ENCODE data around the gene CRYBA2.

Gene CRYBA2

GRCh38 chr2:218998414-218999002 is 5.3 kb upstream of the CRYBA2 start:
- FAIRE-seq: no peak

- FAIRE-seq: no peak
Measured at GRCh38 chr2:218997731-218998130, 4.5 kb upstream of the CRYBA2 start.

GRCh38 chr2:218996937-218997336 is 3.7 kb upstream of the CRYBA2 start:
- no peak for FAIRE-seq

- no peak for FAIRE-seq
Measured at GRCh38 chr2:218995972-218996711, 2.9 kb upstream of the CRYBA2 start.

GRCh38 chr2:218995561-218995960 is 2.3 kb upstream of the CRYBA2 start:
- FAIRE-seq: no peak

- FAIRE-seq: no peak
Measured at GRCh38 chr2:218992703-218993344, 398 bp downstream of the CRYBA2 start.

- FAIRE-seq: no peak
Measured at GRCh38 chr2:218992196-218992595, 1.0 kb downstream of the CRYBA2 start.

- no peak for FAIRE-seq
Measured at GRCh38 chr2:218991674-218992168, 1.5 kb downstream of the CRYBA2 start.

GRCh38 chr2:218990612-218991011 is 2.6 kb downstream of the CRYBA2 start:
- no peak for FAIRE-seq

GRCh38 chr2:218990052-218990451 is 3.2 kb downstream of the CRYBA2 start:
- FAIRE-seq: no peak

GRCh38 chr2:218988650-218989049 is 4.6 kb downstream of the CRYBA2 start:
- no peak for FAIRE-seq

GRCh38 chr2:218988164-218988563 is 5.1 kb downstream of the CRYBA2 start:
- no peak for FAIRE-seq

GRCh38 chr2:218986148-218986761 is 7.0 kb downstream of the CRYBA2 start:
- FAIRE-seq: no peak

- no peak for FAIRE-seq
Measured at GRCh38 chr2:218985325-218986091, 7.7 kb downstream of the CRYBA2 start.

- FAIRE-seq: no peak
Measured at GRCh38 chr2:218985021-218985324, 8.2 kb downstream of the CRYBA2 start, which contains the start of gene FEV. Gene FEV, minus strand, starts transcription at chr2:218985184. Its CDS starts 109 bp downstream, at chr2:218985075.

- FAIRE-seq: no peak
Measured at GRCh38 chr2:218984239-218985020, 8.8 kb downstream of the CRYBA2 start.

GRCh38 chr2:218983934-218984238 is 9.3 kb downstream of the CRYBA2 start:
- FAIRE-seq: no peak

GRCh38 chr2:218983263-218983933 is 9.8 kb downstream of the CRYBA2 start:
- no peak for FAIRE-seq

GRCh38 chr2:218982586-218983262 is 10.5 kb downstream of the CRYBA2 start:
- no peak for FAIRE-seq

- FAIRE-seq: no peak
Measured at GRCh38 chr2:218981881-218982585, 11.2 kb downstream of the CRYBA2 start.
